Measurements from ENCODE around the gene KLHL40. TPM values are rescaled to one million over a fixed set of nuclear protein-coding genes. Genes with fewer than 3 reads are reported as not detected.

Gene KLHL40
- total RNA-seq, 1 donor from 2014 or later, result not detected

GRCh38 chr3:42670670-42671069, 14.7 kb upstream of the KLHL40 start:
- Mint-ChIP-seq H3K36me3 (ENCODE audit: unreplicated experiment) (no peaks in the 10 kb centered on the region), H3K4me3 (ENCODE audit: unreplicated experiment) (no peak overlapping the region), H3K9me3 (ENCODE audit: unreplicated experiment) (peaks cover 3% of the 10 kb centered on the region), H3K4me1 (ENCODE audit: unreplicated experiment) (peaks cover 2% of the 10 kb centered on the region), H3K27ac (ENCODE audit: unreplicated experiment) (no peak overlapping the region), H3K27me3 (ENCODE audit: unreplicated experiment) (peaks cover 7% of the 10 kb centered on the region)
- no peak for DNase-seq (ENCODE audit: extremely low spot score, unreplicated experiment)
- no peak for TF ChIP-seq CTCF (IDR thresholded peaks at IDR 0.05)

DNA sequence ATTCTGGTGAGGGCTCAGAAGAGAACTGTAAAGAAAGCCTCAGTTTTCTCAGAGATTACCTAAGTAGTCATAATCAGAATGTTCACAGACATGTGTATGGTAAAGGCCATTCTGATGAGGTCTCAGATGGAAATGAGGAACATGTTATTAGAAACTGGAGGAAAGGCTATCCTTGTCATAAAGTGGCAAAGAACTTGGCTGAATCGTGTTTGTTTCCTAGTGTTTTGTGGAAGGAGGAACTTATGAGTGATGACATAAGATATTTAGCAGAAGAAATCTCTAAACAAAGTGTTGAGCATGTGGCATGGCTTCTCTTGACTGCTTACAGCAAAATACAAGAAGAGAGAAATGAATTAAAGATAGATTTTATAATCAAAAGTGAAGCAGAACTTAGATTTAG, 12.8 kb upstream of the KLHL40 start:
- DNase-seq (ENCODE audit: extremely low spot score, unreplicated experiment), result no peak
- no peaks in the 10 kb centered on the region for H3K36me3 Mint-ChIP-seq (ENCODE audit: unreplicated experiment)
- TF ChIP-seq CTCF (IDR thresholded peaks at IDR 0.05), result no peak
- H3K9me3 Mint-ChIP-seq (ENCODE audit: unreplicated experiment), result peaks cover 3% of the 10 kb centered on the region
- H3K27me3 Mint-ChIP-seq (ENCODE audit: unreplicated experiment), result peaks cover 17% of the 10 kb centered on the region
- H3K27ac Mint-ChIP-seq (ENCODE audit: unreplicated experiment), result no peak overlapping the region
- peaks cover 2% of the 10 kb centered on the region for H3K4me1 Mint-ChIP-seq (ENCODE audit: unreplicated experiment)
- H3K4me3 Mint-ChIP-seq (ENCODE audit: unreplicated experiment), result no peak overlapping the region

DNA sequence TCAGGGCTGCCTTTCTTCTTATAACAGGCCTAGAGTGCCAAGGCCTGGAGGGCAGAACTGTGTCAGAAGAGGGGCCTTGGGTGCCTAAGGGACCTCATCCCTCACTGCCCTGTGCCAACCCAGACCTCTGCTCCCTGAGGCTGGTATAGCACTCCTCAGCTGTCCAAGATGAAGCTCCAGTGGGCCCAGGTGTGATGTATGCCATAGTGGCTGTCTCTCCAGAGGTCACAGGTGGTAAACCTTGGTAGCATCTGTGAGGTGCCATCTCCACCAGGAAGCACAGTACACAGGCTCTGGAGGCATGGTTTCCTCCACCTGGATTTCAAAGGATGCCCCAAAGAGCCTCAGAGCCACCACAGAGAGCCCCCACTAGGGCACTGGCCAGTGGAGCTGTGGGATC, 12.3 kb upstream of the KLHL40 start:
- no peak for TF ChIP-seq CTCF (IDR thresholded peaks at IDR 0.05)
- DNase-seq (ENCODE audit: extremely low spot score, unreplicated experiment), result no peak
- Mint-ChIP-seq H3K4me1 (ENCODE audit: unreplicated experiment) (peaks cover 2% of the 10 kb centered on the region), H3K27me3 (ENCODE audit: unreplicated experiment) (peaks cover 17% of the 10 kb centered on the region), H3K36me3 (ENCODE audit: unreplicated experiment) (no peaks in the 10 kb centered on the region), H3K27ac (ENCODE audit: unreplicated experiment) (no peak overlapping the region), H3K9me3 (ENCODE audit: unreplicated experiment) (peaks cover 3% of the 10 kb centered on the region), H3K4me3 (ENCODE audit: unreplicated experiment) (no peak overlapping the region)

DNA sequence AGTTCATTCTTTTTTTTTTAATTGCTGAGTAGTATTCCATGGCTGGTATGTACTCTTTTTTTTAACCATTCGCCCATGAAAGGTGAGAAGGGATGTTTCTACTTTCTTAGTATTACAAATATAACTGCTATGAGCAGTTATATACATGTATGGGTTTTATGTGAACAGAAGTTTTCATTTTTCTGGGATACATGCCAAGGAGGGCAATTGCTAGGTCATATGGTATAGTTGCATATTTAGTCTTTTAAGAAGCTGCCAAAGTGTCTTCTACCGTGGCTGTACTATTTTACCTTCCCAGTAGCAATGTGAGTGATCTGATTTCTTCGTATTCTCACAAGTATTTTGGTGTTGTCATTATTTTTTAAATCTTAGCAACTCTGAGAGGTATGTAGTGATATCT, 11.2 kb upstream of the KLHL40 start:
- H3K9me3 Mint-ChIP-seq (ENCODE audit: unreplicated experiment), result peaks cover 3% of the 10 kb centered on the region
- no peak overlapping the region for H3K27ac Mint-ChIP-seq (ENCODE audit: unreplicated experiment)
- peaks cover 26% of the 10 kb centered on the region for H3K27me3 Mint-ChIP-seq (ENCODE audit: unreplicated experiment)
- no peak for TF ChIP-seq CTCF (IDR thresholded peaks at IDR 0.05)
- no peak overlapping the region for H3K4me3 Mint-ChIP-seq (ENCODE audit: unreplicated experiment)
- no peak for DNase-seq (ENCODE audit: extremely low spot score, unreplicated experiment)
- H3K36me3 Mint-ChIP-seq (ENCODE audit: unreplicated experiment), result no peaks in the 10 kb centered on the region
- peaks cover 2% of the 10 kb centered on the region for H3K4me1 Mint-ChIP-seq (ENCODE audit: unreplicated experiment)

DNA sequence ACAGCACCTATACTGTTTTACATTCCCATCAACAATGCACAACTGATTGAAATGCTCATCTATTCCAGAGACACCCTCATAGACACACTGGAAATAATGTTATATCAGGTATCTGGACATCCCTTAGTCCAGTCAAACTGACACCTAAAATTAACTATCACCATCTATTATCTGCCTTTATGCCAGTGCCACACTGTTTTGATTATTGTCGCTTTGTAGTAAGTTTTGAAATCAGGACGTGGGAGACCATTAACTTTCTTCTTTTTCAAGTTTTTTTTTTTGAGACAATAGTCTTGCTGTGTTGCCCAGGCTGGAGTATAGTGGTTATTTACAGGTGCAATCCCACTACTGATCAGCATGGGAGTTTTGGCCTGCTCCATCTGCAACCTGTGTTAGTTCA, 9.4 kb upstream of the KLHL40 start:
- Mint-ChIP-seq H3K4me1 (ENCODE audit: unreplicated experiment) (peaks cover 2% of the 10 kb centered on the region), H3K36me3 (ENCODE audit: unreplicated experiment) (no peaks in the 10 kb centered on the region), H3K9me3 (ENCODE audit: unreplicated experiment) (no peaks in the 10 kb centered on the region), H3K4me3 (ENCODE audit: unreplicated experiment) (no peak overlapping the region), H3K27ac (ENCODE audit: unreplicated experiment) (no peak overlapping the region), H3K27me3 (ENCODE audit: unreplicated experiment) (peaks cover 36% of the 10 kb centered on the region)
- DNase-seq (ENCODE audit: extremely low spot score, unreplicated experiment), result no peak
- TF ChIP-seq CTCF (IDR thresholded peaks at IDR 0.05), result no peak
